T-cell (primary cell): Measurements from ENCODE around the gene SOX12. TPM values are rescaled to one million over a fixed set of nuclear protein-coding genes. Genes with fewer than 3 reads are reported as not detected.
"Not testable (repeated sequence)": the region's sequence is repeated elsewhere in the genome, so short reads cannot be mapped to it uniquely, and the experiment has no call there.

Experiments used
- ATAC-seq, 4 experiments: fragments of 200-7000 bp in 3 of 4; fragments of 150-1000 bp in 1 of 4; cut with Tn5 transposase; replicated peaks in 1 of 4; 1 replicate in 3 of 4; 2 replicates in 1 of 4; pipeline ENCODE4 v1.10.0; 2021; ENCODE audit warnings: moderate library complexity in 3 of 4, mild to moderate bottlenecking in 2 of 4, moderate number of reproducible peaks in 1 of 4
- CTCF ChIA-PET, 2 donors: fragments of 300-600 bp; sonication (Branson Sonifier 250); formaldehyde crosslinking; loops; one replicate each; lab custom pipeline; 2022; ENCODE audit warnings: antibody characterized with exemption in 2 of 2; lab: Charles Lee
- POLR2A ChIA-PET, 2 donors: fragments of 300-600 bp; sonication (Branson Sonifier 250); formaldehyde crosslinking; loops; one replicate each; lab custom pipeline; 2022; ENCODE audit warnings: antibody characterized with exemption in 2 of 2; lab: Charles Lee
- DNase-seq, 35 experiments: peaks; one replicate each; pipeline versions ENCODE4 v3.0.0 to v3.0.0-alpha.2; 2013 to 2023
- H3K27ac ChIP-seq: one replicate; pipeline ENCODE4 v1.5.1; 2013; ENCODE audit warnings: low read length
- H3K27me3 ChIP-seq, 2 experiments: replicated peaks in 1 of 2; 1 replicate in 1 of 2; 2 replicates in 1 of 2; pipeline versions ENCODE4 v1.6.1 to v1.7.0; 2013; ENCODE audit warnings: low read length in 1 of 2, mixed read lengths in 1 of 2; ENCODE audit not compliant: control insufficient read depth in 2 of 2, insufficient read depth in 2 of 2; ENCODE audit errors: extremely low read depth in 1 of 2
- H3K36me3 ChIP-seq, 2 donors: 1 replicate in 1 of 2; 2 replicates in 1 of 2; pipeline versions ENCODE4 v1.6.1 to v1.7.0; 2013; ENCODE audit warnings: low read length in 1 of 2; ENCODE audit not compliant: control insufficient read depth in 2 of 2, insufficient read depth in 1 of 2; ENCODE audit errors: extremely low read depth in 1 of 2
- H3K4me1 ChIP-seq, 2 experiments: 1 replicate in 1 of 2; 2 replicates in 1 of 2; pipeline versions ENCODE4 v1.6.1 to v1.7.0; 2013; ENCODE audit warnings: low read length in 2 of 2, mixed read lengths in 1 of 2; ENCODE audit not compliant: insufficient read depth in 2 of 2, control insufficient read depth in 1 of 2; ENCODE audit errors: extremely low read depth in 1 of 2
- H3K4me3 ChIP-seq, 2 donors: 1 replicate in 1 of 2; 2 replicates in 1 of 2; pipeline versions ENCODE4 v1.5.1 to v1.7.0; 2013; ENCODE audit warnings: mild to moderate bottlenecking in 2 of 2, low read length in 1 of 2, moderate library complexity in 1 of 2; ENCODE audit not compliant: control insufficient read depth in 1 of 2; ENCODE audit errors: extremely low read depth in 1 of 2
- H3K9me3 ChIP-seq: 2 replicates; pipeline ENCODE4 v1.7.0; 2013
- H3K27ac Mint-ChIP-seq, 2 donors: one replicate each; pipeline ENCODE4 v1.8.0; 2020 to 2021; ENCODE audit warnings: mild to moderate bottlenecking in 2 of 2, mixed read lengths in 2 of 2
- H3K27me3 Mint-ChIP-seq, 2 donors: one replicate each; pipeline ENCODE4 v1.8.0; 2021 to 2022; ENCODE audit warnings: mixed read lengths in 2 of 2
- H3K36me3 Mint-ChIP-seq: one replicate; pipeline ENCODE4 v1.8.0; 2021; ENCODE audit warnings: mixed read lengths
- H3K4me1 Mint-ChIP-seq, 3 donors: one replicate each; pipeline ENCODE4 v1.8.0; 2020 to 2022; ENCODE audit warnings: mixed read lengths in 3 of 3, mild to moderate bottlenecking in 1 of 3
- H3K4me3 Mint-ChIP-seq, 3 donors: one replicate each; pipeline ENCODE4 v1.8.0; 2020 to 2022; ENCODE audit warnings: mild to moderate bottlenecking in 3 of 3, mixed read lengths in 3 of 3, moderate library complexity in 3 of 3
- H3K9me3 Mint-ChIP-seq, 3 donors: one replicate each; pipeline ENCODE4 v1.8.0; 2020 to 2022; ENCODE audit warnings: mixed read lengths in 3 of 3
- WGBS: methylation state at CpG from one replicate; pipeline ENCODE4 v1.1.5; 2013; ENCODE audit warnings: missing lambda C conversion rate; ENCODE audit not compliant: insufficient coverage; 5-methylcytosine and 5-hydroxymethylcytosine counted together
- total RNA-seq, 35 experiments: library from RNA in 6 of 35; stranded (reverse) in 6 of 35; fragments of 120-200 nt in 1 of 35; gene quantifications; one replicate each; pipeline versions ENCODE4 v1.2.1 to v1.2.4 and lab custom pipeline; 2013 to 2026

Gene SOX12
- total RNA-seq, 5 donors from 2014 or later (not counting 1 experiment from before 2014, with no cell fraction given): 7.3 to 14.9 (median 11.4) TPM

- ATAC-seq: no peak
- ChIA-PET POLR2A (no interaction called here), CTCF (no interaction called here)
- DNase-seq: no peak
- Mint-ChIP-seq H3K27ac (peak overlapping the region in 1 of 2 donors; percentile 61), H3K27me3 (peaks cover 0 to under 1% of the 10 kb centered on the region in 2 donors), H3K36me3 (no peaks in the 10 kb centered on the region), H3K9me3 (no peaks in the 10 kb centered on the region), H3K4me1 (peaks cover 31 to 44% (median 39%) of the 10 kb centered on the region in 3 donors), H3K4me3 (no peak overlapping the region)
- H3K4me1 ChIP-seq: peaks cover 8 to 21% of the 10 kb centered on the region in 2 experiments
- H3K27ac ChIP-seq: no peak overlapping the region
- H3K4me3 ChIP-seq: no peak overlapping the region
- 85% methylated on average over 5 of the region's 8 CpGs for WGBS
- H3K27me3 ChIP-seq: peaks cover 0 to 2% of the 10 kb centered on the region in 2 experiments
- no peaks in the 10 kb centered on the region for H3K36me3 ChIP-seq
- no peaks in the 10 kb centered on the region for H3K9me3 ChIP-seq
Measured at GRCh38 chr20:367486-367887, 42.1 kb downstream of the SOX12 start.

GRCh38 chr20:368915-369314 lies 43.6 kb downstream of the SOX12 start:
- WGBS: 93% methylated on average over 4 of the region's 4 CpGs
- Mint-ChIP-seq H3K27me3 (no peaks in the 10 kb centered on the region), H3K4me3 (no peak overlapping the region), H3K36me3 (no peaks in the 10 kb centered on the region), H3K4me1 (peaks cover 30 to 47% (median 42%) of the 10 kb centered on the region in 3 donors), H3K9me3 (no peaks in the 10 kb centered on the region), H3K27ac (peak overlapping the region; percentile 1 to 9)
- CTCF ChIA-PET: no interaction called here
- H3K9me3 ChIP-seq: no peaks in the 10 kb centered on the region
- peaks cover 8 to 19% of the 10 kb centered on the region in 2 experiments for H3K4me1 ChIP-seq
- POLR2A ChIA-PET: no interaction called here
- DNase-seq (no peak), ATAC-seq (no peak)
- no peak overlapping the region for H3K27ac ChIP-seq
- H3K4me3 ChIP-seq: no peak overlapping the region
- no peaks in the 10 kb centered on the region for H3K36me3 ChIP-seq
- H3K27me3 ChIP-seq: peaks cover 0 to 2% of the 10 kb centered on the region in 2 experiments

- no peak overlapping the region for H3K4me3 ChIP-seq
- ChIA-PET POLR2A (no interaction called here), CTCF (no interaction called here)
- Mint-ChIP-seq H3K9me3 (no peaks in the 10 kb centered on the region), H3K36me3 (no peaks in the 10 kb centered on the region), H3K27me3 (no peaks in the 10 kb centered on the region), H3K4me3 (no peak overlapping the region), H3K4me1 (peaks cover 22 to 38% (median 35%) of the 10 kb centered on the region in 3 donors), H3K27ac (no peak overlapping the region)
- no peak for DNase-seq
- peaks cover 0 to 2% of the 10 kb centered on the region in 2 experiments for H3K27me3 ChIP-seq
- H3K9me3 ChIP-seq: no peaks in the 10 kb centered on the region
- H3K36me3 ChIP-seq: no peaks in the 10 kb centered on the region
- H3K27ac ChIP-seq: no peak overlapping the region
- 97% methylated on average over 7 of the region's 7 CpGs for WGBS
- H3K4me1 ChIP-seq: peaks cover 7 to 16% of the 10 kb centered on the region in 2 experiments
- no peak for ATAC-seq
Measured at GRCh38 chr20:370151-370600, 44.8 kb downstream of the SOX12 start.

DNA sequence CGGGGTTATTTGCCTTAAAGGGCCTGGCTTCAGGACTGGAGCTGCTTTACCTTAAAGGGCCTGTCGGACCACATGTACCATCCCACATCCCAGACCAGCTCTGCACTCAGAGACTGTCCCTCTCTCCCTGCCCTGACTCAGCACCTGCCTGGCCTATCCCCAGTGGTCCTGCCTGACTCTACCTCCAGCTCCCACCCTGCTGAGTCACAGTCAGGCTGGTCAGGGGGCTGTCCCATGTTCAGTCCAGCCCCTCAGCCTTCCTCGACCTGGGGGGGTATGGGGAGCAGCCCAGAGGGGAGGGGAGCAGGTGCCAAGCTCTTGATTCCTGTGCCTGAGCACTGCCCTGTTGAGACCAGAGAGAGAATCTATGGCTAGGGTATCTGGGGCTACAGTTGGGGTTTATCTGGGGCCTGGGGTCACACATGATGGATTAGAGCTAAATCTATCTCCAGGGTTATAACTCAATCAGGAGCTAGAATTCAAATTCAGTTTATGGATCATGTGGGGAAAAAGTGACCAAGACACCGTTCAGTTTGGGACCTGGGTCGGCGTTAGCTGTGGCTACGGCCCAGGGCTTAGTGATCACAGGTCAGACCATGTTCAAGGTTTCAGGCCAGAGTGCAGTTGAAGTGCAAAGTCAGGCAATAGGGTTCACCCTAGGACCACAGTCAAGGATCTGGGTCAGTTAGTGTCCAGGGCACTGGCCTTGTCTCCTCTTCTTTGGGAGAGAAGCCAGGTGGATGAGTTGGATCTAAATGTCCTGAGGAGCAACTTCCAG lies 45.8 kb downstream of the SOX12 start:
- Histone ChIP-seq H3K36me3 (no peaks in the 10 kb centered on the region), H3K27ac (no peak overlapping the region), H3K4me3 (no peak overlapping the region), H3K4me1 (peaks cover 4 to 8% of the 10 kb centered on the region in 2 experiments), H3K27me3 (peaks cover 0 to 2% of the 10 kb centered on the region in 2 experiments), H3K9me3 (no peaks in the 10 kb centered on the region)
- H3K27me3 Mint-ChIP-seq: no peaks in the 10 kb centered on the region
- CTCF ChIA-PET: no interaction called here
- no peak for ATAC-seq
- H3K4me3 Mint-ChIP-seq: no peak overlapping the region
- 66% methylated on average over 5 of the region's 7 CpGs for WGBS
- POLR2A ChIA-PET: no interaction called here
- DNase-seq: no peak
- H3K9me3 Mint-ChIP-seq: no peaks in the 10 kb centered on the region
- H3K36me3 Mint-ChIP-seq: no peaks in the 10 kb centered on the region
- peaks cover 13 to 29% (median 25%) of the 10 kb centered on the region in 3 donors for H3K4me1 Mint-ChIP-seq
- H3K27ac Mint-ChIP-seq: no peak overlapping the region

GRCh38 chr20:371755-372542 lies 46.6 kb downstream of the SOX12 start:
- no peak overlapping the region for H3K4me3 ChIP-seq
- ChIA-PET CTCF (interaction anchor here in 1 of 2 donors (0.6 kb wide), 1 partner anchor 55 kb away, joined by 4 read pairs; no protein-coding TSS in a partner anchor), POLR2A (no interaction called here)
- peaks cover 4 to 7% of the 10 kb centered on the region in 2 experiments for H3K4me1 ChIP-seq
- ATAC-seq (no peak), DNase-seq (no peak)
- H3K27me3 ChIP-seq: peaks cover 0 to 2% of the 10 kb centered on the region in 2 experiments
- H3K27ac ChIP-seq: no peak overlapping the region
- Mint-ChIP-seq H3K9me3 (no peaks in the 10 kb centered on the region), H3K36me3 (no peaks in the 10 kb centered on the region), H3K27me3 (no peaks in the 10 kb centered on the region), H3K4me3 (no peak overlapping the region), H3K4me1 (peaks cover 9 to 25% (median 20%) of the 10 kb centered on the region in 3 donors), H3K27ac (no peak overlapping the region)
- 74% methylated on average over 7 of the region's 10 CpGs for WGBS
- H3K36me3 ChIP-seq: no peaks in the 10 kb centered on the region
- no peaks in the 10 kb centered on the region for H3K9me3 ChIP-seq

GRCh38 chr20:372543-373082 lies 47.3 kb downstream of the SOX12 start:
- H3K4me1 ChIP-seq, H3K36me3 ChIP-seq, H3K4me3 Mint-ChIP-seq, H3K9me3 ChIP-seq, H3K9me3 Mint-ChIP-seq, ATAC-seq, H3K27ac ChIP-seq, H3K36me3 Mint-ChIP-seq, H3K4me3 ChIP-seq, DNase-seq, H3K27ac Mint-ChIP-seq, H3K27me3 ChIP-seq, POLR2A ChIA-PET, H3K27me3 Mint-ChIP-seq: not testable (repeated sequence)
- H3K4me1 Mint-ChIP-seq: peaks cover 7 to 20% (median 20%) of the 10 kb centered on the region in 3 donors
- 80% methylated on average over 8 of the region's 11 CpGs for whole genome bisulfite sequencing
- CTCF ChIA-PET: interaction anchor here in 1 of 2 donors (0.6 kb wide), 1 partner anchor 54 kb away, joined by 4 read pairs; no protein-coding TSS in a partner anchor
